Transverse colon (tissue), 4 donors: ENCODE data around the gene ZYX. TPM values are rescaled to one million over a fixed set of nuclear protein-coding genes. Genes with fewer than 3 reads are reported as not detected.
A peak's percentile ranks its signal among the peaks of the same experiment; 100 is the strongest.

ENCODE experiments used
- DNase-seq: peaks from one replicate; pipeline ENCODE4 v3.0.0-alpha.2; 2019
- H3K27ac ChIP-seq, 4 donors: fragments of 200-600 bp; sonication (generic); 2 replicates each; pipeline ENCODE4 v1.5.1; 2016 to 2018; ENCODE audit warnings: inconsistent platforms in 4 of 4
- H3K27me3 ChIP-seq: fragments of 200-600 bp; sonication (generic); 2 replicates; pipeline ENCODE4 v1.5.1; 2017; ENCODE audit warnings: inconsistent platforms
- H3K36me3 ChIP-seq, 4 donors: fragments of 200-600 bp; sonication (generic); 2 replicates each; pipeline ENCODE4 v1.5.1; 2017 to 2019; ENCODE audit warnings: inconsistent platforms in 4 of 4
- H3K4me1 ChIP-seq, 4 donors: fragments of 200-600 bp; sonication (generic); 2 replicates each; pipeline ENCODE4 v1.5.1; 2017 to 2020; ENCODE audit warnings: inconsistent platforms in 4 of 4
- H3K4me3 ChIP-seq, 4 donors: fragments of 200-600 bp; sonication (generic); 1 replicate in 1 of 4; 2 replicates in 3 of 4; pipeline versions ENCODE4 v1.5.1 to v1.6.1; 2017 to 2019; ENCODE audit warnings: inconsistent platforms in 4 of 4
- H3K9me3 ChIP-seq, 2 donors: fragments of 200-600 bp; sonication (generic); 2 replicates each; pipeline ENCODE4 v1.5.1; 2017 to 2019; ENCODE audit warnings: inconsistent platforms in 2 of 2
- CTCF ChIP-seq, 5 experiments: fragments of 200-600 bp in 3 of 5; fragments of 450-650 bp in 2 of 5; sonication (generic) in 3 of 5; IDR thresholded peaks; 1 replicate in 2 of 5; 2 replicates in 3 of 5; pipeline ENCODE4 v1.5.1; 2016 to 2017; ENCODE audit warnings: antibody characterized with exemption in 5 of 5, inconsistent platforms in 3 of 5, mild to moderate bottlenecking in 2 of 5, moderate library complexity in 1 of 5
- EP300 ChIP-seq: sonication (generic); formaldehyde crosslinking; IDR thresholded peaks from one replicate; pipeline ENCODE4 v1.6.1; 2017; ENCODE audit warnings: antibody characterized with exemption, low read depth
- POLR2A ChIP-seq: fragments of 450-650 bp; IDR thresholded peaks from one replicate; pipeline ENCODE4 v1.6.1; 2016; ENCODE audit warnings: antibody characterized with exemption, mild to moderate bottlenecking, moderate library complexity
- POLR2AphosphoS5 ChIP-seq, 3 donors: sonication (generic); formaldehyde crosslinking; IDR thresholded peaks; one replicate each; pipeline ENCODE4 v1.6.1; 2016; ENCODE audit warnings: antibody characterized with exemption in 3 of 3
- WGBS, 2 donors: methylation state at CpG; one replicate each; pipeline ENCODE4 v1.1.5; 2018; ENCODE audit warnings: low coverage in 1 of 2; 5-methylcytosine and 5-hydroxymethylcytosine counted together
- in situ Hi-C, 4 donors: fragments of 200-750 bp; cut with MboI; loops; one replicate each; pipeline versions ENCODE4 v1.15.0 to v1.15.1; 2017; ENCODE audit warnings: low sequenced_read_pairs in 3 of 4, low pct_ligation_motif_present in 1 of 4, low pct_unique_long_range_greater_than_20kb in 1 of 4
- intact Hi-C: fragments of 100-400 bp; cut with DNase I; formaldehyde crosslinking; loops from one replicate; pipeline ENCODE4 v1.15.1; 2023; ENCODE audit warnings: low total_unique reads
- total RNA-seq, 4 donors: library from RNA; depleted of rRNA; stranded (reverse); fragments of >200 nt; gene quantifications; one replicate each; pipeline ENCODE4 v1.1.0, GENCODE V29; 2016

ZYX gene
- total RNA-seq, 4 donors from 2014 or later: 45.2 to 217 (median 110) TPM

GRCh38 chr7:143388491-143389101 is 7.5 kb downstream of the ZYX start:
- Histone ChIP-seq H3K27ac (peak overlapping the region; percentile 93 to 99 (median 98)), H3K9me3 (no peaks in the 10 kb centered on the region), H3K4me1 (peaks cover 23 to 68% (median 44%) of the 10 kb centered on the region in 4 donors), H3K4me3 (no peak overlapping the region), H3K36me3 (peaks cover 0 to 6% (median 0%) of the 10 kb centered on the region in 4 donors), H3K27me3 (no peaks in the 10 kb centered on the region)
- TF ChIP-seq CTCF (IDR thresholded peaks at IDR 0.05) (no peak), POLR2AphosphoS5 (IDR thresholded peaks at IDR 0.05) (no peak), EP300 (no peak), POLR2A (no peak)
- intact Hi-C loops: no loop called here
- WGBS, 2 donors: 92% methylated on average over 22 of the region's 28 CpGs; no CpG with 5 or more reads in 1 of the 2 donors
- in situ Hi-C loops: no loop called here
- no peak for DNase-seq

- in situ Hi-C loops: no loop called here
- peak overlapping the region; percentile 11 to 99 (median 60) for H3K27ac ChIP-seq
Measured at GRCh38 chr7:143389316-143390103, 8.4 kb downstream of the ZYX start.

GRCh38 chr7:143390104-143390772 is 9.1 kb downstream of the ZYX start:
- H3K4me1 ChIP-seq: peaks cover 16 to 53% (median 36%) of the 10 kb centered on the region in 4 donors
- in situ Hi-C loops: no loop called here
- peaks cover 0 to 6% (median 0%) of the 10 kb centered on the region in 4 donors for H3K36me3 ChIP-seq

More at GRCh38 chr7:143389316-143390103, 8.4 kb downstream of the ZYX start:
- whole genome bisulfite sequencing, 2 donors: 90 to 100% methylated on average over 2 to 15 of the region's 15 CpGs
- Histone ChIP-seq H3K4me1 (peaks cover 20 to 59% (median 39%) of the 10 kb centered on the region in 4 donors), H3K9me3 (no peaks in the 10 kb centered on the region), H3K27me3 (no peaks in the 10 kb centered on the region), H3K4me3 (no peak overlapping the region), H3K36me3 (peaks cover 0 to 6% (median 0%) of the 10 kb centered on the region in 4 donors)
- TF ChIP-seq POLR2A (no peak), EP300 (no peak), POLR2AphosphoS5 (IDR thresholded peaks at IDR 0.05) (no peak), CTCF (IDR thresholded peaks at IDR 0.05) (no peak)
- intact Hi-C loops: no loop called here
- no peak for DNase-seq

More at GRCh38 chr7:143390104-143390772, 9.1 kb downstream of the ZYX start:
- intact Hi-C loops: no loop called here
- Histone ChIP-seq H3K27ac (peak overlapping the region; percentile 11 to 99 (median 86)), H3K9me3 (no peaks in the 10 kb centered on the region), H3K27me3 (no peaks in the 10 kb centered on the region), H3K4me3 (no peak overlapping the region)
- 69 to 82% methylated on average over 2 to 7 of the region's 10 CpGs for WGBS, 2 donors
- TF ChIP-seq EP300 (no peak), POLR2AphosphoS5 (IDR thresholded peaks at IDR 0.05) (no peak), POLR2A (no peak), CTCF (IDR thresholded peaks at IDR 0.05) (no peak)
- no peak for DNase-seq
